Heart right ventricle (tissue), 16 donors: Measurements from ENCODE around the gene ETV3L. TPM values are rescaled to one million over a fixed set of nuclear protein-coding genes. Genes with fewer than 3 reads are reported as not detected.

Source experiments
- ATAC-seq, 8 donors: fragments of 200-7000 bp; cut with Tn5 transposase; one replicate each; pipeline ENCODE4 v1.9.1; 2020; ENCODE audit warnings: mild to moderate bottlenecking in 8 of 8, moderate library complexity in 8 of 8, moderate number of reproducible peaks in 1 of 8
- DNase-seq, 2 donors: peaks; one replicate each; pipeline ENCODE4 v3.0.0-alpha.2; 2020
- H3K27ac ChIP-seq, 10 donors: fragments of 200-600 bp; sonication (generic) in 2 of 10; one replicate each; pipeline versions ENCODE4 v1.5.0 to v1.8.0; 2020 to 2022; ENCODE audit warnings: mild to moderate bottlenecking in 3 of 10
- H3K27me3 ChIP-seq, 7 donors: fragments of 200-600 bp; one replicate each; pipeline ENCODE4 v1.8.0; 2021 to 2022; ENCODE audit warnings: mild to moderate bottlenecking in 2 of 7
- H3K36me3 ChIP-seq, 9 donors: fragments of 200-600 bp; sonication (generic) in 1 of 9; one replicate each; pipeline versions ENCODE4 v1.5.0 to v1.8.0; 2020 to 2022; ENCODE audit warnings: mild to moderate bottlenecking in 2 of 9
- H3K4me1 ChIP-seq, 9 donors: fragments of 200-600 bp; sonication (generic) in 1 of 9; one replicate each; pipeline versions ENCODE4 v1.5.0 to v1.8.0; 2020 to 2022; ENCODE audit warnings: mild to moderate bottlenecking in 4 of 9
- H3K4me3 ChIP-seq, 10 donors: fragments of 200-600 bp; sonication (generic) in 2 of 10; one replicate each; pipeline versions ENCODE4 v1.5.0 to v1.8.0; 2020 to 2022; ENCODE audit warnings: mild to moderate bottlenecking in 7 of 10, moderate library complexity in 2 of 10
- H3K9me3 ChIP-seq, 11 donors: fragments of 200-600 bp in 10 of 11; sonication (generic) in 2 of 11; one replicate each; pipeline versions ENCODE4 v1.5.0 to v1.8.0; 2013 to 2022; ENCODE audit warnings: mild to moderate bottlenecking in 2 of 11, control low read depth in 1 of 11, moderate library complexity in 1 of 11
- CTCF ChIP-seq, 9 donors: fragments of 200-600 bp; sonication (generic) in 2 of 9; IDR thresholded peaks; one replicate each; pipeline versions ENCODE4 v1.5.0 to v1.8.0; 2021 to 2022; ENCODE audit warnings: antibody characterized with exemption in 9 of 9, mild to moderate bottlenecking in 5 of 9, moderate library complexity in 1 of 9
- WGBS, 2 donors: extraction: QIAGEN DNeasy Blood & Tissue Kit; methylation state at CpG; one replicate each; pipeline ENCODE4 v1.1.7; 2013; ENCODE audit warnings: inconsistent platforms in 1 of 2; 5-methylcytosine and 5-hydroxymethylcytosine counted together
- intact Hi-C, 10 donors: fragments of 100-400 bp; cut with DNase I; formaldehyde crosslinking; loops; one replicate each; pipeline versions ENCODE4 v1.11.1 to v1.14.2; 2022
- polyA plus RNA-seq, 2 donors: library from polyadenylated mRNA; stranded (reverse); fragments of 200-250 nt; gene quantifications; one replicate each; pipeline ENCODE4 v1.2.3, GENCODE V29; 2013
- total RNA-seq, 10 donors: library from RNA; stranded (reverse); fragmentation: NEBNext Ultra II Directional in 3 of 10; extraction: Animal tissue kit (Norgen Biotek cat#: 25700) in 3 of 10; gene quantifications; one replicate each; pipeline versions ENCODE4 v1.2.1 to v1.2.4, GENCODE V29; 2021 to 2023
- donor health status: Arrhythmogenic right ventricular cardiomyopathy.
- donor health status: ischemic (EF 13 %, LVEDD 7.1; RV severe dilation, severe dysfunction).
- donor health status: healthy with polysubstance abuse.
- donor health status: DM: no; HTN: yes; CAD: no.
- donor health status: DM: no; HTN: no; CAD: no.
- donor health status: ischemic (EF 25% LVEDD 6.9; RV normal size, moderate dysfunction).
- donor health status: ischemic (EF 25% LVEDD 5.7; RV mildly dilated, moderate dysfunction).
- donor health status: healthy.
- donor health status: DM: yes; HTN: yes; CAD: no.
- donor health status: Ischemic cardiomyopathy.
- donor health status: ischemic (EF 35%, LVEDD 5.7; RV mildly dilated, moderate dysfunction).
- donor health status: nonischemic (EF 11% LVEDD 7.7; RV severe dilation, severe dysfunction).
- donor health status: DM: yes; HTN: yes; CAD: no.
- donor health status: PGD.
- donor health status: ischemic (EF 29% LVEDD 5.4; RV normal size, mild dysfunction).
- donor health status: nonischemic (EF 23%, LVEDD 6.1; RV moderate dilation, normal function).

Gene ETV3L
- total and polyA plus RNA-seq, 12 donors: not detected

GRCh38 chr1:157084720-157085119, 14.9 kb downstream of the ETV3L start:
- DNase-seq: no peak
- 81 to 83% methylated on average over 5 of the region's 5 CpGs for WGBS, 2 donors
- no peak overlapping the region for H3K27ac ChIP-seq

GRCh38 chr1:157081707-157082106, 17.9 kb downstream of the ETV3L start:
- DNase-seq (no peak), ATAC-seq (no peak)
- Histone ChIP-seq H3K4me3 (no peak overlapping the region), H3K36me3 (no peaks in the 10 kb centered on the region), H3K27ac (no peak overlapping the region), H3K9me3 (no peaks in the 10 kb centered on the region), H3K27me3 (peaks cover 0 to 6% (median 0%) of the 10 kb centered on the region in 7 donors), H3K4me1 (no peaks in the 10 kb centered on the region)
- intact Hi-C loops: no loop called here
- no peak for TF ChIP-seq CTCF (IDR thresholded peaks at IDR 0.05)
- 71 to 75% methylated on average over 5 of the region's 5 CpGs for WGBS, 2 donors

More at GRCh38 chr1:157084720-157085119, 14.9 kb downstream of the ETV3L start:
- no peaks in the 10 kb centered on the region for H3K36me3 ChIP-seq
- no peaks in the 10 kb centered on the region for H3K9me3 ChIP-seq
- no peak for ATAC-seq
- intact Hi-C loops: no loop called here
- no peaks in the 10 kb centered on the region for H3K4me1 ChIP-seq
- no peak overlapping the region for H3K4me3 ChIP-seq
- no peaks in the 10 kb centered on the region for H3K27me3 ChIP-seq
- TF ChIP-seq CTCF (IDR thresholded peaks at IDR 0.05): no peak

- no peaks in the 10 kb centered on the region for H3K9me3 ChIP-seq
- H3K4me3 ChIP-seq: no peak overlapping the region
- no peak for DNase-seq
- no peak for TF ChIP-seq CTCF (IDR thresholded peaks at IDR 0.05)
- peaks cover 0 to 14% (median 3%) of the 10 kb centered on the region in 7 donors for H3K27me3 ChIP-seq
- H3K27ac ChIP-seq: no peak overlapping the region
- no peak for ATAC-seq
- WGBS, 2 donors: 74 to 81% methylated on average over 10 of the region's 10 CpGs
- no peaks in the 10 kb centered on the region for H3K4me1 ChIP-seq
- no peaks in the 10 kb centered on the region for H3K36me3 ChIP-seq
- intact Hi-C loops: no loop called here
Measured at GRCh38 chr1:157080714-157081113, 18.9 kb downstream of the ETV3L start.

- DNase-seq (no peak), ATAC-seq (no peak)
- Histone ChIP-seq H3K36me3 (no peaks in the 10 kb centered on the region), H3K4me3 (no peak overlapping the region), H3K27me3 (peaks cover 0 to 40% (median 4%) of the 10 kb centered on the region in 7 donors), H3K27ac (no peak overlapping the region), H3K9me3 (no peaks in the 10 kb centered on the region), H3K4me1 (peaks cover 0 to 8% (median 4%) of the 10 kb centered on the region in 9 donors)
- WGBS, 2 donors: 93 to 100% methylated on average over 1 of the region's 1 CpG
- TF ChIP-seq CTCF (IDR thresholded peaks at IDR 0.05): no peak
- intact Hi-C loops: loop anchor here in 3 of 10 donors (10.0 kb wide), 2 partner anchors 93 to 103 kb away; no protein-coding TSS in a partner anchor
Measured at GRCh38 chr1:157077394-157077793, 22.2 kb downstream of the ETV3L start.
